Tongue (tissue), 2 donors: Measurements from ENCODE around the gene FLNB. TPM values are rescaled to one million over a fixed set of nuclear protein-coding genes. Genes with fewer than 3 reads are reported as not detected.

Experiments used
- DNase-seq: peaks from one replicate; pipeline ENCODE4 v3.0.0-alpha.2; 2015
- total RNA-seq: library from RNA; depleted of rRNA; stranded (reverse); fragments of >200 nt; gene quantifications from one replicate; pipeline ENCODE4 v1.2.3, GENCODE V29; 2014

The FLNB gene
- total RNA-seq, 1 donor from 2014 or later = 82.6 TPM

DNA sequence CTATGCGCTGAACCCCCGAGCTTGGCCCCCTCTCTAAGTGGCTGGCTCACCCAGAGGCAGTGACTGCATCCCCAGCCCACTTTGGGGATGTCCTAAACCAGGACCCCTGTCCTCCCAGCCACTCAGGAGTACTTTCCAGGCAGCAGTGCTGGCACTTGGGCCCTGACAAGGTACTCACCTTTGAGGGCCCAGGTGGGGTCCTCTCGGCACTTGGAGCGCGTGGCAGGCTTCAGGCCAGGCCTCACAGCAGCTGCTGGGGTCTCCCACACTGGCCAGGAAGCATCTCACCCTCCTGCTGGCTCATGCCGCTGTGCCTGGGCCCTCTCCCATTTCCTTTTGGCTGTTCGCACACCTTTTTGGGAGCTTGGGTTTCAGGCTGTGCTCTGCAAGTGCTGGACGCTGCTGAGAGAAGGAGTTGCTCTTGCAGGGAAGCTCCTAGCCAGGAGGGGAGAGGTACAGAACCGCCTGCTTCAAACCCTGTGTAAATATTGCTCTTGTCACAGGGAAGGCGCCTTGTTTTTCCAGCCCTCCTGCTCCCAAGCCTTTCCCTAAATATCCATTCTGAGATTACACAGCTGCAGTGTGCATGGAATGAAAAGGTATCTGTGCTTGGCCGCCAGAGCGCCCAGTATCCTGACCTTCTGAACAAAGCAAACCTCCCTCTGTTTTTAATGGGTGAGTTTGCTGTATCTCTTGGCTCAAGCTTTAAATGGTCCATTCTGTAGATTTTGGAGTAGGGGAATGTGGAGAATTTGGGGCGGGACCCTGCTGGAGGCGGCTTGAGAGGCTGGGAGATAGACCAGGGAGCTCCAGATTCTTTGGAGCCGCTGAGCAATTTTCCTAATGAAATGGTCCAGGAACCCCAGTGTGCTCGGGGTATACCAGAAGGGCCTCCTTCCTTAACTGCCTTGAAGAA lies 156.9 kb downstream of the FLNB start:
- peak; percentile 66 for DNase-seq

DNA sequence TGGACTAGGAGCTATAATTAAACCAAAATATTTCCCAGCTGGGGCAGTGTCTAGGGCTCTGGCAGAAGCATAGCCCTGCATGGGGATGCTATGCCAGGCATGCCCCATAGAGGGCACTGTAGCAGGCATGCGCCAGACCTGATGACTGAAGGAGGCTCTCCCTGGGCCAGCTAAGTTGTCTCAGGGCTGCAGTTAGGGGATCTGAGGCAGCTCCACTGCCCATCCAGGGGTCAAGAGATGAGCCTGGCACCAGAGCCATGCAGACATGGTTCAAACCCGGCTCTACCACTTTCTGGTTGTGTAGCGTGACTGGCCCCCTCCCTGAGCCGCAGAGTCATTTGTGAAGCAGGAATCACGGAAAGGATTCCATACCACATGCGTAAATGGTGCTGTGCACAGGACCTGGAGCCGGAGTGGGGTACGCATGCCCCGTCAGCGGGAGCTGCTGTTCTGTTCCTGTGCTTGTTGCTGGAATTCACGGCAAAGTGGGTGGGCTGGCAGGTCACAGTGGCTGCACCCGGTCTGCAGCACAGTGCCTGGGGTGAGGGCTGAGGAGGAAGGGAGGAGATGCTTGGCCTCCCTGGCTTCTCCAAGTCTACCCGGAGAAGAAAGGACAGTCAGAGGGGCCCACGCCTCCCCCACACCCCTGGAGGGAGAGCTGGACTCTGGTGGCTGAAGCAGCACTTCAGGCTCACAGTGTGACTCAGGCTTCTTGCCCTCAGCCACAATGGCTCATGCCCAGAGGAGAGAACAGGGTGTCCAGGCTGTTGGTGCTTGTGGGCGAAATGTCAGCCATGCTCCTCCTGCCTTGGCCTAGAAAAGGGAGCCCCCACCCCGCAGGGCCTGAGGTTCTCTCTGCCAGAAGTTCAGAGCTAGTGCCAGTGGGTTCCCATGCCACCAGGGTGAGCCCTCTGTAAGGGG lies 159.5 kb downstream of the FLNB start:
- DNase-seq = peak; percentile 68

DNA sequence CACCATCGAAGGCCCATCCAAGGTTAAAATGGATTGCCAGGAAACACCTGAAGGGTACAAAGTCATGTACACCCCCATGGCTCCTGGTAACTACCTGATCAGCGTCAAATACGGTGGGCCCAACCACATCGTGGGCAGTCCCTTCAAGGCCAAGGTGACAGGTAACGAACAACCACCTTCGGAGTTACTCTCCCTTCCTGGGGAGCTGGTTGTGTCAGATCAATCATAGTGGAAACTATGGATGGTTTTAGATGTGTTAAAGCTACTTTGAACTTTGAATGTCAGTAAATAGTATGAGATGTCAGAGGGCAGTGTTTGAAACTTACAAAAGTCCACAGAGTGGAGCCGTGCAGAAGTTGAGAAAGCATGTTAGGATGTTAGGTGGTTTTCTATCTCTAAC lies 160.3 kb downstream of the FLNB start:
- no peak for DNase-seq

DNA sequence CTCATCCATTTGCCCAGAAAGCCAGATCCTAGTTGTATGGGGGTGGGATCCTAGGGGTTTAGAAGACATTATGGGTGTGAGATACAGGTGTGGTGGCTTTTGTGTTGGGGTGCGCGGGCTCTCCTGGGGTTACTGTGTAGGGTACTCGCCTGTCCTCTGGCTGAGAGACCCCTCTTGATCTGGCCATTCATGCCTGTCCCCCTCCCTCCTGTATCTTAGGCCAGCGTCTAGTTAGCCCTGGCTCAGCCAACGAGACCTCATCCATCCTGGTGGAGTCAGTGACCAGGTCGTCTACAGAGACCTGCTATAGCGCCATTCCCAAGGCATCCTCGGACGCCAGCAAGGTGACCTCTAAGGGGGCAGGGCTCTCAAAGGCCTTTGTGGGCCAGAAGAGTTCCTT lies 161.1 kb downstream of the FLNB start:
- DNase-seq = no peak

- no peak for DNase-seq
Observed at GRCh38 chr3:58170376-58170775, 162.2 kb downstream of the FLNB start.

GRCh38 chr3:58171126-58171525 lies 162.9 kb downstream of the FLNB start:
- no peak for DNase-seq

DNA sequence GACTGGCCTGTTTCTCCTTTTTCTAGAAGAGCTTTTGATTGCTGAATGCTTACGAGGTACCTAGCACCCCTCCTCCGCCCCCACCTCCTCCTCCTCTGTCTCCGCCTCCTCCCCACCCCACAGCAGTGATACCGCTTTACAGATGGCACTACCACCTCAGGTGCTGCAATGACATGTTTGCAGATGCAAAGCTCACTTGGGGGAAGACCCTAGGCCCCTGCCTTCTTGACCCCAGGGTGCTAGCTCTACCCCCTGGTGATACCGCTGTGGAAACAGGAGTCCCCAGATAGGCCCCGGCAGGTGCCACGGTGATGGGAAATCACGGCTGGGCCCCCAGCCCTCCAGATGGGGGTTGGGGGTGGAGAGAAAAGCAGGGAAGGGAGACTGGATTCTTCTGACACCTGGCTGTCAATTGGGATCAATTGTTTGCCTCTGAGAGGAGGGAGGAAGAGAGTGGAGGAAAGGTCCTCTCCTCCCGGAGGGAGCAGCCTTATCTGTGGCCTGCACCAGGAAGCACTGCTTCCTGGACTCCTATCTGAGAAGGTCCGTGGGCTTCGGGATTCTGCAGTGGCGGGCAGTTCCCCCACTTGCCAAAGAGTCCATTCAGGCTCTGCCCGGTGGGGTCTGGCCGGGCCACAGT lies 164.9 kb downstream of the FLNB start:
- no peak for DNase-seq

GRCh38 chr3:58173669-58174398 lies 165.6 kb downstream of the FLNB start:
- DNase-seq = peak; percentile 54

DNA sequence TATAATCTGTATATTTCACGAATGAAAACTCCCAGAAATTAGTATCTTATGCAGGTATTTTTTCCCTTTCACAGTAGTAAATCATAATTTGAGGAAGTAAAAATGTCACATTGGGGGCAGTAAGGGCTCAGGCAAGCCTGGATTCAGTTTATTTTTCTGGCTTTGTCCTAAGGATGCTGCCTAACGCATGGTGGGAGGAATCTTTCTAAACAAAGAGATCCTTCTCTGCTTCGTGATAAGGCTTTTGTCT lies 166.9 kb downstream of the FLNB start:
- no peak for DNase-seq

DNA sequence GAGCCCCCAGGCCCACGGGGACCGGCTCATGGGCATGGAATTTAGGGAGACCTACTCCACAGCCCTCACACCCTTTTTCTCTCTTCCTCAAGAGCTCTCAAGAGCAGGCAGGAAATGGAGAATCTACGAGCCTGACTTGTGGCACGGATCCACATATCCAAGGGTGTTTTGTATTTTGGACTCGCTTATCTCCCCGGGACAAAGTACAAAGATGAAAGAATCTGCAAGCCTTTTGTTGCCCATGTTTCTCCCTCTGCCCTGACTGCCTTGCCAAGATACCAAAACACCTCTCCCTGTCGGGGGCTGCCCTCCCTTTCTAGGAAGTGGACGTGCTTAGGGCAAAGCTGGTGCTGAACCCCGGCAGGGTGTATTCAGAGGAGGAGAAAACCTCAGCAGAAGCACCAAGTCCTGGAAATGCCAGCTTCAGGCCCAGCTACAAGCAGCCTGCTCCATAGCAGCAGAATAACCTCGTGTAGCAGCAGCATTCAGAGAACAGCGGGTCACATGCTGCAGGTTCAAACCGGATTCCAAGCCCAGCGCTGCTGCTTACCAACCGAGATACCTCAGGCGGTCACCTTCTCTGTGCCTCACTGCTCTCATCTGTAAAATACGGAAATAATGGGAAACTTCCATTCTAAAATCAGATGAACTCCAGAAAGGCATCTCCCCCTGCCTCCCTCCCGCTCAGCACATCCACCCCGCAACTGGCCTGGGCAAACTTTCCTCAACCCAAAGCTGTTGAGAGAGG lies 167.4 kb downstream of the FLNB start:
- DNase-seq = peak; percentile 15

- no peak for DNase-seq
Observed at GRCh38 chr3:58176185-58176530, 167.9 kb downstream of the FLNB start.

DNA sequence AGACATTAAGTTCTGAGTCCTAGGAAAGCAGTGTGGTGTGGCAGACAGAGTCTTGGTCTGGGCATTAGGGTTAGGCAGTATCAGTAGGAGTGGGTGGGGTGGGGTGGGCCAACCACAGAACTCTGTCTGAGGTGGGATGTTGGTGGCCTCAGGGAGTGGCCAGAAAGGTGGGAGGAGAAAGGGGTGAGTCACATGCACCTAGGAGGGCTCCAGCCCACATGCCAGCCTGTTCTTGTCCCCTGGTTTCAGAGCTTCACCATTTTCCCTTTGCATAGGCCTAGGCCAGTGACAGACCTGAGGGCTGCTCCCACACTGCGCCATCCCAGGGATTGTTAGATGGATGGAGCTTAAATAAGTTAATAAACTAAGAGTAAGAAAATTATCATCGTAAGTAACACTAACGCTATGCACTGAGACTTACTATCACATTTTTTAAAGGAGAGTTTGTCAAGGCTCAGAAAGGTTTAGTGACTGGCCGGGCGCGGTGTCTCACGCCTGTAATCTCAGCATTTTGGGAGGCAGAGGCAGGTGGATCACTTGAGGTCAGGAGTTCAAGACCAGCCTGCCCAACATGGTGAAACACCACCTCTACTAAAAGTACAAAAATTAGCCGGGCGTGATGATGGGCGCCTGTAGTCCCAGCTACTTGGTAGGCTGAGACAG lies 168.7 kb downstream of the FLNB start:
- DNase-seq = no peak

- peak; percentile 95 for DNase-seq
Observed at GRCh38 chr3:58177747-58178527, 169.7 kb downstream of the FLNB start.

- no peak for DNase-seq
Observed at GRCh38 chr3:58178528-58179234, 170.5 kb downstream of the FLNB start.

DNA sequence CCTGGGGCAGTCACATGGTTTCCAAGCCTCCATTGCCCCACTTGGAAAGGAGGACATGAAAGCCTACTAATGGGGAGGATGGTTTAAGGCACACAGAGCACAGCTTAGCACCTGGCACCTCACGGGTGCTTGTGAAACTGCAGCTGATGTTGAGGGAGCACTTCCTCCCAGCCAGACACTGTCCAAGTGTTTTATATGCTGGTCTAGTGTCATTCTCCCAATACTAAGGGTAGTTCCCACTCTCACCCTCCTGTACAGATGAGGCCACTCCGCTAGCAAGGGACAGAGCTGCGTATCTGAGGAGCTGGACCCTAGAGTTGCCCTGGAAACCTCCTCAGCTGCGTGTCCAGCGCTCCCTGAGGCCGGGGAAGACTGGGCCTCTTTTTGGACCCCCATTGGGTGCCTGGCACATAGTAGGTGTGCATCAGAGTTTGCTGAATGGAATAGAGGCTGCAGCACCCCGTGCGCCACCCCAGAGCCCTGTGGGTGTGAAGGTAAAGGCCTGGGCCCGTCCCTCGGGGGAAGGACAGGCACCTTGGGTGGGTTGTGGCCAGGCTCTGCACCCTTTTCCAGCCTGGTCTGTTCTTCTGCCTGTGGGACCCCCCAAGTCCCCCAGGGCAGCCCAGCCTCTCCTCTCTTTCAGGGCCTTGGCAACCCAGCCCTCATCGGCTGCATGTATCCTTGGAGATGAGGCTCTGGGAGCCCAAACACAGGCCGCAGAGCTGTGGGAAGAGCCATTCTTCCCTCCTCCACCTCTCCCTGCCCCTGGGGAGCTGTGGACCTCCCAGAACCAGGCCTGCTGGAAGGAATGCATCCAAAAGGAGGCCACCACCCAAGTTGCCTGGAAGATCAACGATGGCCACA lies 171.2 kb downstream of the FLNB start:
- no peak for DNase-seq

- DNase-seq = no peak
Observed at GRCh38 chr3:58180099-58180880, 172.1 kb downstream of the FLNB start.

DNA sequence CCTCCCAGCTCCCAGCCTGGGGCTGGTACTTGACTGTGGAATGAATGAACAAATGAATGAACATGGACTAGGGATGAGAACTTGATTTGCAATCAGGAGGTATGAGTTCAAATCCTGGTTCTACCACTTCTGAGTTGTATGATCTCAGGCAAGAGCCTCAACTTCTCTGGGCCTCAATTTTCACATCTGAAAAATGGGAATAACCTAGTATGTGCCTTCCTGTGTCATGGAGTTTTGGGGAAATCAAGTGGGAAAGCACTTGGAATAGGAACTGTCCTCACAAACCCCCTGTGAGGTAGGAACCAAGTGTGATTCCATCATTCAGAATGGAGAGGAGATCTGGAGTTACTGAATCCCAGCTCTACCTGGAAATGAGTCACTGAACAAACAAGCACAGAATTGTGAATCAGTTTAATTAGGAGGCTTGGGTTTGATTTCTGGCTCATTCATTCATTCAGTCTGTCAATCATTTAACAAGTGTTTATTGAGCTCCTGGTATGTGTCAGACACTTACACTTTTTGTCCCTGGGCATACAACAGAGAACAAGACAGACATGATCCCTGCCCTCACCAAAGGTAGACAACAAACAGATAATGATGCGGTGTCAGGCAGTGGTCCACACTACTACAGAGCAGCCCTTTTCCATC lies 172.8 kb downstream of the FLNB start:
- no peak for DNase-seq
